ENCODE measurements around the gene SLC26A8.
"Not testable (repeated sequence)": the region's sequence is repeated elsewhere in the genome, so short reads cannot be mapped to it uniquely, and the experiment has no call there.

SLC26A8 gene

DNA sequence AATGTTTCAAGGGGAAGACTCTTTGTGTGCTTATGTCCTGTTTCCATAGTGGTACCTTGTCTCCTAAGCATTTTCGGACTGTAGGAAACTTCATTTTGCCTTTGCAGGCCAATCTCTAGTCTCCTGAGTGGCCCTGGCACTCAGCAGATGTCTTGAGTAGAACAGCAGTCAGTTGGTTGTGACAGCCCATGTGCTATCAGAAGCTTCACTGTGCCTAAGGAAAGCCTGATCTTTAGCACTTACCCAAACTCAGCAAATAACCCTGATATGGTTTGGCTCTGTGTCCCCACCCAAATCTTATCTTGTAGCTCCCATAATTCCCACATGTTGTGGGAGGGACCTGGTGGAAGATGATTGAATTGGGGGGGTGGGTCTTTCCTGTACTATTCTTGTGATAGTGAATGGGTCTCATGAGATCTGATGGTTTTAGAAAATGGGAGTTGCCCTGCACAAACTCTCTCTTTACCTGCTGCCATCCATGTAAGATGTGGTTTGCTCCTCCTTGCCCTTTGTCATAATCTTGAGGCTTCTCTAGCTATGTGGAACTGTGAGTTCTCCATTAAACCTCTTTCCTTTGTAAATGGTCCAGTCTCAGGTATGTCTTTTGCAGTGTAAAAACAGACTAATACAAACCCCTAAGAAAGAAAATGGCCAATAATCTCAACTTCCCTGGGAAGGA lies 87.6 kb downstream of the SLC26A8 start:
- no peak for DNase-seq

DNA sequence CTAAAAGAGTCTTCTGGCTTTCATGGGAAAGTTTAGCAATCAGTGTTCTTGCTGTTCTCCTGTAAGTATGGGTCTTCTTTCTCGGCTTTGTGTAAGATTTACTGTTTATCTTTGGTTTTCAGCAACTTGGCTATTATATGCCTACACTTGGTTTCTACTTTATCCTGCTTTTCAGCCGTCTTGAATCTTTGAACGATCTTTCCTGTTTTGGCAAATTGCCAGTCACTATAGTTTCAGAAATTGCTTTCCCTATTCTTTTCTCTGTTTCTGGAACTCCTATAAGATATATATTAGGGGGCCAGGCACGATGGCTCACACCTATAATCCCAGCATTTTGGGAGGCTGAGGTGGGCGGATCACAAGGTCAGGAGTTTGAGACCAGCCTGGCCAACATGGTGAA lies 89.0 kb downstream of the SLC26A8 start:
- no peak for DNase-seq

DNA sequence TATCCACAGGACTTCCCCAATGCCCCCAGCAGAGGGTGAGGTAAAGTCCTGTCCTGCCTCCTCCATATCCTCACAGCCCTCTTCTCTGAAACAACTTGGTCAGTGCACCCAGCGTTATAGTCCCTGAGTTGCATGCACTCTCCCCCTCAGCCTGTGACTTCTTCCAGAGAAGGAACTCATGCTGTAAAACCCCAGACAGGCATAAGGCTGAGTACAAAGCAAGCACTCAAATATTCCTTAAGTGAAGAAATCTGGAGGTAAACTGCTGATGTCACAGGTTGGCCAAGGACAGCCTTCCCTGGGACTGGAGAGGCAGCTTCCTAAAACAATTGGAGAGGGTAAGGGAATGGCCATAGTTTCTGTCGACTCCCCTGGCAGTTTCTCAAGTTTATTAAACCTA lies 90.6 kb downstream of the SLC26A8 start:
- DNase-seq, result no peak

DNA sequence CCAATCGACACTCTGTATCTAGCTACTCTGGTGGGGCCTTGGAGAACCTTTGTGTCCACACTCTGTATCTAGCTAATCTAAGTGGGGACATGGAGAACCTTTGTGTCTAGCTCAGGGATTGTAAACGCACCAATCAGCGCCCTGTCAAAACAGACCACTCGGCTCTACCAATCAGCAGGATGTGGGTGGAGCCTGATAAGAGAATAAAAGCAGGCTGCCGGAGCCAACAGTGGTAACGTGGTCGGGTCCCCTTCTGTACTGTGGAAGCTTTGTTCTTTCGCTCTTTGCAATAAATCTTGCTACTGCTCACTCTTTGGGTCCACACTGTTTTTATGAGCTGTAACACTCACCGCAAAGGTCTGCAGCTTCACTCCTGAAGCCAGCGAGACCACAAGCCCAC lies 92.6 kb downstream of the SLC26A8 start:
- DNase-seq, result not testable (repeated sequence)

DNA sequence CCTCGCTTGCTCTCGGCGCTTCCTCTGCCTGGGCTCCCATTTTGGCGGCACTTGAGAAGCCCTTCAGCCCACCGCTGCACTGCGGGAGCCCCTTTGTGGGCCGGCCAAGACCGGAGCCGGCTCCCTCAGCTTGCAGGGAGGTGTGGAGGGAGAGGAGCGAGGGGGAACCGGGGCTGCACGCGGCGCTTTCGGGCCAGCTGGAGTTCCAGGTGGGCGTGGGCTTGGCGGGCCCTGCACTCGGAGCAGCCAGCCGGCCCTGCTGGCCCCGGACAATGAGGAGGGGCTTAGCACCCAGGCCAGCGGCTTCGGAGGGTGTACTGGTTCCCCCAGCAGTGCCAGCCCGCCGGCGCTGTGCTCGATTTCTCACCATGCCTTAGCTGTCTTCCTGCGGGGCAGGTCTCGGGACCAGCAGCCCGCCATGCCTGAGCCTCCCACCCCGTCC lies 93.3 kb downstream of the SLC26A8 start:
- no peak for DNase-seq

GRCh38 chr6:35929601-35930000 lies 94.8 kb downstream of the SLC26A8 start:
- DNase-seq, result no peak

GRCh38 chr6:35926509-35927215 lies 97.8 kb downstream of the SLC26A8 start:
- DNase-seq, result no peak

GRCh38 chr6:35925961-35926360 lies 98.5 kb downstream of the SLC26A8 start:
- DNase-seq, result no peak

- DNase-seq, result no peak
Measured at GRCh38 chr6:35924146-35924545, 100.3 kb downstream of the SLC26A8 start.

DNA sequence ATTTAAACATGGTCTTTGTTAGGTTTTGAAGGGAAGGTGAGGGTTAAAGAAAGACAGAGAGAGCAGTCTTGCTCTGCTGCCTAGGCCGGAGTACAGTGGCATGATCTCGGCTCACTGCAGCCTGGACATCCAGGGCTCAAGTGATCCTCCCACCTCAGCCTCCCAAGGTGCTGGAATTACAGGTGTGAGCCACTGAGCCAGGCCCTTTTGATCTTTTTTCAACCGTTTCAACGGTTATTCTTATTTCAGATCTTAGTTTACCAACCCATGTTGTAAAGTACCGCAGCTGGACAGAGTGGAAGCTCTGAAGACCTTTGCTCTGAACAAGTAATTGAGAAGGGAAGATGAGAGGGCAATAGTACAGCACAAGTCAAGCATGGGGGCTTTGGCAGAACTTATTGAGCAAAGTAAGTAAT lies 102.3 kb downstream of the SLC26A8 start:
- no peak for DNase-seq

GRCh38 chr6:35920793-35921732 lies 103.4 kb downstream of the SLC26A8 start, which contains the start of gene SRPK1:
Gene SRPK1, minus strand, starts transcription at chr6:35921098. Its CDS starts 42 bp downstream, at chr6:35921056.
- peak; percentile 80 for DNase-seq

DNA sequence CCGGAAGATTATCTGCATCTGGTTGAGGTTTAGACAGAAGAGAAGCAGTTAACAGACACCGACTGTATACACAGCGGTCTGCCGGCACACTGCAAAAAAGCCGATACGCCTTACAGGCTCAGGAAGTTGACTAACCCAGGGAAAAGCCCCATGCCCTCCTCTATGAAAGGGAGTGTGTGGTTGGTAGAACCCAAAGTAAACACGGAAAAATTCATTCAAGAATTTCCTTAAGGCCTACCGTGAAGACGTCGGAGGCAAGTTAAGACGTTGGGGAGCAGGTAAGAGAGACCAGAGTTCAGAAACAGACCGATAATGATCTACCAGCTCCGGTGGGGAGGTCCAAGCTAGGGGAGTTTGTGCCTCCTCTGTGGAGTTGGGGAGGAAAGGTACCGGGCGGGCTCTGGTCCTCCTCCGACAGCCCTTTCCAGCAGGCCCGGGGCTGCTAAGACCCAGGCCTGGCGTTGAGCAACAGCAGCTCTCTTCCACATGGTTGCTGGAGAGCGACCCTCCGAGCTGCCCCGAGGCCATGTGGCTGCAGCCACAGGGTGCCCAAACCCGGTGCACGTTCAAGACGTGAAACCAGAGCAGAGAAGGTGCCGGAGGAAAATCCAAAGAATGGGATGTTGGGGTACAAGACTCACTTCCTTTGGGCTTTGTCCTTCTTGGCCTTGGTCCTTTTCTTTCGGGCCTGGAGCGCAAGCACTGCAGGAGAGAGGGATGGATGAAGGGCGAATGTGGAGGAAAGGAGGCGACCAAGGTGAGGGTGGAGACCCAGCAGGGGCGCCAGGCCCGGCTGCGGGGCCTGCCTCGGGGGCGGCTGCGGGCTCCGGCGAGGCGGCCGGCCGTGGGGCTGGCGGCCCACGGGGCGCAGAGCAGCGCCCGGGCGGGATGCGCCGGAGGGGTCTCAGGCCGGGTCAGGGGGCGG lies 104.4 kb downstream of the SLC26A8 start:
- DNase-seq, result no peak

- DNase-seq, result no peak
Measured at GRCh38 chr6:35919085-35919826, 105.2 kb downstream of the SLC26A8 start.

DNA sequence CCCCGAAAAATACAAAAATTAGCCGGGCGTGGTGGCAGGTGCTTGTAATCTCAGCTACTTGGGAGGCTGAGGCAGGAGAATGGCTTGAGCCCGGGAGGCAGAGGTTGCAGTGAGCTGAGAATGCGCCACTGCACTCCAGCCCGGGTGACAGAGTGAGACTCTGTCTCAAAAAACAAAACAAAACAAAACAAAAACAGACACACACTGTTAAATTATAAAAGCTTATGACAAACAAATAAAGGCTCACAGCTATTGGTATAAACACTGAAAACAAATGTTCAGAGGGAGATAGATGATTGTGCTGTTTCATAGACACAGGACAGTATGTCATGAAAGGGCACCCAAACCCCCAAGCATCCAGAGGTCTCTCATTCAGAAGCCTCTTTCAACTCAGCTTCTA lies 107.5 kb downstream of the SLC26A8 start:
- DNase-seq, result not testable (repeated sequence)

GRCh38 chr6:35916056-35916455 lies 108.4 kb downstream of the SLC26A8 start:
- no peak for DNase-seq

DNA sequence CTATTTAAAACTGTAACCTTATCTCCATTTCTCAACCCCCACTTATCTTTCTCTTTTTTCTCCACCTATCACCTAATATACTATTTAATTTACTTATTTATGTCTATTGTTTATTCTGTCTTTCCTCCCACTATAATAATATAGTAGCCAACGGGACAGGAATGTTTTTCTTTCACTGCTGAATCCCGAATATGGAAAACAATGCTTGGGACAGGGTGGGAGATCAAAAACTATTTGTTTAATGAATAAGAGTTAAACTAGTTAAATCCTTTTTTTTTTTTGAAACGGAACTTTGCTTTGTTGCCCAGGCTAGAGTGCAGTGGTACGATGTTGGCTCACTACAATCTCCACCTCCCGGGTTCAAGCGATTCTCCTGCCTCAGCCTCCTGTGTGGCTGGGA lies 109.9 kb downstream of the SLC26A8 start:
- DNase-seq, result no peak

DNA sequence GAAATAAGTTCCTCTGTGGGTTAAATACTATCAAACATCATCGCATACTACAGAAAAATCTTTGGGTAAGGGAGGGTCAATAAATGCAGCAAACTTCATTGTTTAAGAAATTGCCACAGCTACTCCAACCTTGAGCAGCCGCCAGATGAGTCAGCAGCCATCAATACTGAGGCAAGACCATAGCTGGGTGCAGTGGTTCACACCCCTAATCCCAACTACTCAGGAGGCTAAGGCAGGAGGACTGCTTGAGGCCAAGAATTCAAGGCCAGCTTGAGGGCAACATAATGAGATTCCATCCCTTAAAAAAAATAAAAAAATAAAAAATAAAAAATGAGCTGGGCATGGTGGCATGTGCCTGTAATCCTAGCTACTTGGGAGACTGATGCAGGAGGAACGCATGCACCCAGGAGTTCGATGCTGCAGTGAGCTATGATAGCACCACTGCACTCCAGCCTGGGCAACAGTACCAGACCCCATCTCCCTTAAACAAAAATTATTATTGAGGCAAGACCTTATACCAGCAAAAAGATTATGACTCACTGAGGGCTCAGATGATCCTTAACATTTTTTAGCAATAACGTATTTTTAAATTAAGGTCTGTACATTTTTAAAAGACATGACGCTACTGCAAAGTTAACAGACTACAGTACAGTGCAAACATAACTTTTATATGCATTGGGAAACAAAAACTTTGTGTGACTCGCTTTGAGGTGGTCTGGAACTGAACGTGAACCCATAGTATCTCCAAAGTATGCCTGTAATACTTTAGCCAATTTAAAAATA lies 112.4 kb downstream of the SLC26A8 start:
- no peak for DNase-seq

DNA sequence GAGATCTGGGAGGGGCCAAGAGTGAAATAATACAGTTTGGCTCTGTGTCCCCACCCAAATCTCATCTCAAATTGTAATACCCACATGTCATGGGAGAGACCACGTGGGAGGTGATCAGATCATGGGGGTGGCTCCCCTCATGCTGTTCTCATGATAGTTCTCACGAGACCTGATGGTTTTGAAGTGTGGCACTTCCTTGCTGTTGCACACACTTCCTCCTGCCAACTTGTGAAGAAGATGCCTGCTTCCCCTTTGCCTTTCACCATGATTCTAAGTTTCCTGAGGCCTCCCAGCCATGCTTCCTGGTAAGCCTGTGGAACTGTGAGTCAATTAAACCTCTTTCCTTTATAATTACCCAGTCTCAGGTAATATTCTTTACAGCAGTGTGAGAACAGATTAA lies 114.9 kb downstream of the SLC26A8 start:
- not testable (repeated sequence) for DNase-seq

DNA sequence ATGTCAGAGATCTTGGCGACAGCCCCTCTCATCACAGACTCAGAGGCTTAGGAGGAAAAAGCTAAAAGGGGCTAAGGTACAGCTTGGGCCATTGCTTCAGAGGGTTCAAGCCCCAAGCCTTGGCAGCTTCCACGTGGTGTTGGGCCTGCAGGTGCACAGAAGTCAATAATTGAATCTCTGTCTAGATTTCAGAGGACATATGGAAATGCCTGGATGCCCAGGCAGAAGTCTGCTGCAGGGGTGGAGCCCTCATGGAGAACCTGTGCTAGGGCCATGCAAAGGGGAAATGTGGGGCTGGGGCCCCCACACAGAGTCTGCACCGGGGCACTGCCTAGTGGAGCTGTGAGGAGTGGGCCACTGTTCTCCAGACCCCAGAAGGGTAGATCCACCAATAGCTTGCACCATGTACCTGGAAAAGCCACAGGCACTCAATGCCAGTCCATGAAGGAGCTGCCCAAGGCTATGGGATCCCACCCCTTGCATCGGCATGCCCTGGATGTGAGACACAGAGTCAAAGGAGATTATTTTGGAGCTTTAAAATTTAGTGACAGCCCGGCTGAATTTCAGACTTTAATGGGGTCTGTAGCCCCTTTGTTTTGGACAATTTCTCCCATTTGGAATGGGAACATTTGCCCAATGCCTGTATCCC lies 115.6 kb downstream of the SLC26A8 start:
- not testable (repeated sequence) for DNase-seq

DNA sequence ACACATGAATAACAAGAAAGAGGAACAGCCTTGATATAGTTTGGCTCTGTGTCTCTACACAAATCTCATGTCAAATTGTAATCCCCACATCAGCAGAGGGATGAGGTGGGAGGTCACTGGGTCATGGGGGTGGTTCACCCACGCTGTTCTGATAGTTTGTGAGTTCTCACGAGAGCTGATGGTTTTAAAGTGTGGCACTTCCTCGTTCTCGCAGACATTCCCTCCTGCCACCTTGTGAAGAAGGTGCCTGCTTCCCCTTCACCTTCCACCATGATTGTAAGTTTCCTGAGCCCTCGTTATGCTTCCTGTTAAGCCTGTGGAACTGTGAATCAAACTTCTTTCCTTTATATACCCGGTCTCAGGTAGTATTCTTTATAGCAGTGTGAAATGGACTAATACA lies 116.7 kb downstream of the SLC26A8 start:
- DNase-seq, result no peak

Measured in DMS 273 treated with DMSO at 0.1 percent for 48 hours (cell line).